ENCODE results near the gene AMMECR1L. TPM values are rescaled to one million over a fixed set of nuclear protein-coding genes. Genes with fewer than 3 reads are reported as not detected.
"Not testable (repeated sequence)": the region's sequence is repeated elsewhere in the genome, so short reads cannot be mapped to it uniquely, and the experiment has no call there.

Gene AMMECR1L
- total RNA-seq, 4 donors from 2014 or later: 18.3 to 26.1 (median 21.6) TPM

- no peak for TF ChIP-seq CTCF (IDR thresholded peaks at IDR 0.05)
- no peak for ATAC-seq (ENCODE audit: low FRiP score)
- no peak for DNase-seq (ENCODE audit: low spot score)
Observed at GRCh38 chr2:127911737-127912136, 26.0 kb upstream of the AMMECR1L start.

DNA sequence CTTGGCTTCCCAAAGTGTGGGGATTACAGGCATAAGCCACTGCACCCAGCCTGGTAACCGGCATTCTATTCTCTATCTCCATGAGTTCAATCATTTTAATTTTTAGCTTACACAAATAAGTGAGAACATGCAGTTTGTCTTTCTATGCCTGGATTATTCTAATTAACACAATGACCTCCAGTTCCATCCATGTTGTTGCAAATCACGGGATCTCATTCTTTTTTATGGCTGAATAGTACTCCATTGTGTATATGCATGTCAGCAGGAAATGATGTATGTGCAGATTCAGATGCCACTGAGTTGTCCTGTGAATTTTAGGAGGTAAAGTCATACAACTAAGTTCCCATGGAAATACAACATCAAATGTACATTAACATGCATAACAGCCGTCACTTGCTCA lies 24.7 kb upstream of the AMMECR1L start:
- TF ChIP-seq CTCF (IDR thresholded peaks at IDR 0.05): no peak
- DNase-seq (ENCODE audit: low spot score) (no peak), ATAC-seq (ENCODE audit: low FRiP score) (no peak)

DNA sequence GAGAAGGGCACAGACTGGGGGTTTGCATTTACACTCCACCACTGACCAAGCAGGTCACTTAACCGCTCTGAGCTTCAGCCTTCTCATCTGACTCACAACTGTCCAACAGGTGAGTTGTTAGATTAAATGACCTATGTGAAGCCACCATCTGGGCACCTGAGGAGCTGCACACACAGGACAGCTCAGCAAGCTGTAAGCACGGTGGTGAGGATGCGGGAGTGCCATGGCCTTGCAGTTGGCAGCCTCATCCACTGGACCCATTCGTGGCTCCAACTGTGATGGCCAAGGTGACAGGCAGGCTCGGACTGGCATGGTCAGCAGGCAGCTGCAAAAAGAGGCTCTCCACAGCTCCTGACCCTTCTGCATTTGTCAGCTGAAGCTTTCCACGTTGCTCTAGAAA lies 23.3 kb upstream of the AMMECR1L start:
- no peak for ATAC-seq (ENCODE audit: low FRiP score)
- DNase-seq (ENCODE audit: low spot score): no peak
- TF ChIP-seq CTCF (IDR thresholded peaks at IDR 0.05): no peak

DNA sequence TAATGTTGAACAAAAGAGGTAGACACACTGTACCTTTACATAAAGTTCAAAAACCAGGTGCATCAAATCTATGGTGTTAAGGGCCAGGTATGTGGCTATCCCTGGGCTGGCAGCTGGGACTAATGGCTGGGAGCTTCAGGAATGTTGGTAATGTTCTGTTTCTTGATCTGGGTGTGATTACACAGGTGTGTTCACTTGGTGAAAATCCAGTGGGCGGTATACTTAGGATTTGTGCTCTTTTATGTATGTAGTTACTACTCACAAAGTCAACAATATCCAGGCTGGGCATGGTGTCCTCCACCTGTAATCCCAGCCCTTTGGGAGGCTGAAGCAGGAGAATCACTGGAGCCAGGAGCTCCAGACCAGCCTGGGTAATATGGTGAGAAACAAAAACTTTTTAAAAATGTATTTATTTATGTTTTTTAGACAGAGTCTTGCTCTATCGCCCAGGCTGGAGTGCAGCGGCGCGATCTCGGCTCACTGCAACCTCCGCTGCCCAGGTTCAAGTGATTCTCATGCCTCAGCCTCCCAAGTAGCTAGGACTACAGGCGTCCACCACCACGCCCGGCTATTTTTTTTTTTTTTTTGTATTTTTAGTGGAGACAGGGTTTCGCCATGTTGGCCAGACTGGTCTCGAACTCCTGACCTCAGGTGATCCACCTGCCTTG lies 22.1 kb upstream of the AMMECR1L start:
- not testable (repeated sequence) for ATAC-seq (ENCODE audit: low FRiP score); DNase-seq (ENCODE audit: low spot score)

GRCh38 chr2:127906206-127906926 lies 20.6 kb upstream of the AMMECR1L start:
- DNase-seq (ENCODE audit: low spot score): no peak
- TF ChIP-seq CTCF (IDR thresholded peaks at IDR 0.05): no peak
- no peak for ATAC-seq (ENCODE audit: low FRiP score)

DNA sequence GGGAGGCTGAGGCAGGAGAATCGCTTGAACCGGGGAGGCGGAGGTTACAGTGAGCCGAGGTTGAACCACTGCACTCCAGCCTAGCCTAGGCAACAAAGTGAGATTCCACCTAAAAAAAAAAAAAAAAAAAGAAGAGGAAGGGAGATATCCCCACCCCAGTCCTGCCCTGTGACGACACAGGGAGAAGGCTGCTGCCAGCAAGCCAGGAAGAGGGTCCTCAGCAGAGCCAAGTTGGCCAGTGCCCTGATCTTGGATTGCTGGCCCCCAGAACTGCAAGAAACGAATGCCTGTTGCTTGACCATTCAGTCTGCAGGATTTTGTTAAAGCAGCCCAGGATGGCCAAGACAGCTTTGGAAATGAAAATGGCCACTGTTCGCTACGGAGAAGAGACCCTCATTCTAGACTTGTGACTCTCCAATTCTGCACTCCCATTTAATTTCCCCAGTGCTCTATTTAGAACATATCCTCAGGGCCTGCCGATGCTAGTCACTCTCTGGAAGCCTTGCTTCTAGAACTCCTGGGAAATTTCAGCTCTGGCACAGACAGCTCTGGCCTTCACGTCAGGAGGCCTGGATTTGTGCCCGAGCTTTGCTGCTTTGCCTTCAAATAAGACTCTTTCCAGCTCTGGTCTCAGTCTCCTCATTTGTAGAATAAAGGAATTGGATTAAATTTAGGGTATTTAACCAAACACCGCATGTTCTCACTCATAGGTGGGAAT lies 15.7 kb upstream of the AMMECR1L start:
- DNase-seq (ENCODE audit: low spot score) (no peak), ATAC-seq (ENCODE audit: low FRiP score) (no peak)
- TF ChIP-seq CTCF (IDR thresholded peaks at IDR 0.05): no peak

DNA sequence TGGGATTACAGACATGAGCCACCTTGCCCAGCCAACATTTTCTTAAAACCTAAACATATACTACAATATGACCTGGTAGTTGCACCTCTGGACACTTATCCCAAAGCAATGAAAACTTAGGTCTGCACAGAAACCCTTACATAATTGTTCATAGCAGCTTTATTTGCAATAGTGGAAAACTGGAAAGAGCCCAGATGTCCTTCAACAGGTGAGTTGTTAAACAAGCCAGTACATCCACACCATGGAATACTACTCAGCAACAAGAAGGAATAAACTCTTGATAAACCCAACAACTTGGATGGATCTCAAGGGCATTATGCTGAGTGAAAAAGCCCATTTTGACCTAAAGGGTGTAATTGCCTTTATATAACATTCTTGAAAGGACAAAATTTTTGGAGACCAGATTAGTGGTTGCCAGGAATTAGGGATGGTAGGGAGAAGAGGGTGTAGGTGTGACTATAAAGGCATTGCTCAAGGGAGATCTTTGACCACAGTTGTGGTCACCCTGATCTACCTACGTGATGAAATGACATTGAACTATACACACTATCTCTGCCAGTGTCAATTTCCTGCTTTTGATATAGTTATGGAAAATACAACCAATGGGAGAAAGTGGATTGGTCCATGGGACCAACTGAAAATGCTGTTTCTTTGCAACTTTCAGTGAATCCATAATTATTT lies 11.9 kb upstream of the AMMECR1L start:
- DNase-seq (ENCODE audit: low spot score) (no peak), ATAC-seq (ENCODE audit: low FRiP score) (no peak)
- TF ChIP-seq CTCF (IDR thresholded peaks at IDR 0.05): no peak
